Midbrain (tissue), 1 donor: ENCODE results near the gene ARHGAP20.
"Not testable (repeated sequence)": the region's sequence is repeated elsewhere in the genome, so short reads cannot be mapped to it uniquely, and the experiment has no call there.

Source experiments
- DNase-seq: peaks from one replicate; lab custom pipeline; 2025; lab: John Stamatoyannopoulos, UW

The ARHGAP20 gene

DNA sequence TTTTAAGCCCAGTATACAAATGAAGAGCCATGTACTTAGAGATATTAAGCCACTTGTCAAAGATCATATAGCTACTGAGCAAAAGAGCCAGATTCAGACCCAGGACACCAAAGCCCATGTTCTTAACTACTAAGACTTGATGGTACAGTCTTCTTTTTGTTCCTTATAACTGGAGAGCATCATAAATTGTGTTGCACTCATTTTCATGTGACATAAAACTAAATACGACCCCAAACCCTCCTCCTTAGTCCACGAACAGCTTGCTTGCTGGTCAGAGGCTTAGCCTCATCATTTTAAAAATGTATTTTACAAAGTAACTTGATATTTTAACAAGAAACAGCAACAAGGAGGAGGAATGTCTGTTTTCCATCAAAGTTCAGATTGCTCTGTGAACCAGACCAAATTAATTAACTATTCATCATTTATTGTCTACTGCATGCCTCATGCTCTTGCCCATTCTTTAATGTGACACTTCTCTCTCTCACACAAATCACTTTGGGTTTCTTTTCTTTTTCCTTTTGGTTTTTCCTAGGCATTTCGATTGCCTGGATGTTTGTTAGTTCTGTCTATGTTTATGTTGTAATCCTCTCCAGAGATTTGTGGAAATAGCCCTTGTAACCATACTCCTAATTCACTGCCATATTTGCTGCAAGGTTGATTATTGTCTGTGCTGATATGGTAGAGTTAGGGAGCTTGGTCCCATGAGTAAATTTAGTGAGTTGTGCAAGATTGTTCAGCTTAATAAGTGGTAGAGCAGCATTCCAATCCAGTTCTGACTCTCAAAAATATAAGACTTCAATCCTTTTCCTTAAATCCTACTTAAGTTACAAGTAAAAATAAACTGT is 8.4 kb upstream of the ARHGAP20 start:
- no peak for DNase-seq

DNA sequence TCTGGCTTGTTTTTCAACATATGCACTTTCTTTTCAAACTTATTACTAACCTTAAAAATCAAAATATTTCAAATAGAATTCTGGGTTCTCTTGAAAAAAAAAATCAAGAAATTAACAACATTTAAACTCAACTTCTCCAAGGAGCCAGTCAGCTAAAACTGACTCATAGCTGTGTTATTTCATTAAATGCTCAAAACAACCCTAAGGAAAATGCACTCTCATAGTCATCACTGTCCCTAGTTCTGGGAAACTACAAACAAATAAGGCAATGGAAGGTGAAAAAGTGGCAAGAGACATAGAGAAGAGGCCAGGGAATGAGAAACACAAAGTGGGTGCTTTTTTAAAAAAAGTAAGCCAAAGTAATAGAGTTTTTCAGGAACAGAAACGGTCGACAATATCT is 4.1 kb upstream of the ARHGAP20 start:
- DNase-seq = no peak

DNA sequence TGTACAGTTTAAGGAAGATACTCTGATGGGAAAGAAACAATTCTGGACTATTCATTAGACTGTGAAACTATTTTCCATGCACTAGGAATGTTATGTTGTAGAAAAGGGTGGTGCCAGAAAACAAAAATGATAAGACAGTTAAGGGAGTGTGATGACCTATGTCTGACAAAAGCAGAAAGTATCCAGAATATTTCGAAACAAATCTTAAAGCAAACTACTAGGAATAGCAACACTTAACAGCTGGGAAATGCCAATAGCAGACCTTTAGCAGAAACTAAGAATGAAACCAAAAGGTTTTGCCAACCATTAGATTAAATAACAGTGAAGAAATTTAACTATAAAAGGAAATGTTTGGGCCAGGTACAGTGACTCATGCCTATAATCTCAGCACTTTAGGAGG is 3.3 kb upstream of the ARHGAP20 start:
- DNase-seq = no peak

DNA sequence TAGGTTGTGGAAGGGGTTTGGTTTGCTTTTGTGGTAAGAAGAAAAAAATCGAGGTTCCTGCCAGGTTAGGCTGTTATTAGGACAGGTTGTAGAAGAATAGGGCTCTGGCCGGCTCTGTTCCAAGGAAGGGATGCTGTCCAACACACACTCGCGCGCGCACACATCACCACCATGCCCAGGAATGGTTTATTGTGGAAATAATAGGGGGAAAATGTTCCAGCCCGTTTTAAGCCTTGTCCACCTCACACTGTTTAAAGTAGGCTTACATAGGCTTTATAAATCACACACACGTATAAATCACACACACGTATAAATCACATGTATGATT is 1.2 kb upstream of the ARHGAP20 start:
- DNase-seq = no peak

DNA sequence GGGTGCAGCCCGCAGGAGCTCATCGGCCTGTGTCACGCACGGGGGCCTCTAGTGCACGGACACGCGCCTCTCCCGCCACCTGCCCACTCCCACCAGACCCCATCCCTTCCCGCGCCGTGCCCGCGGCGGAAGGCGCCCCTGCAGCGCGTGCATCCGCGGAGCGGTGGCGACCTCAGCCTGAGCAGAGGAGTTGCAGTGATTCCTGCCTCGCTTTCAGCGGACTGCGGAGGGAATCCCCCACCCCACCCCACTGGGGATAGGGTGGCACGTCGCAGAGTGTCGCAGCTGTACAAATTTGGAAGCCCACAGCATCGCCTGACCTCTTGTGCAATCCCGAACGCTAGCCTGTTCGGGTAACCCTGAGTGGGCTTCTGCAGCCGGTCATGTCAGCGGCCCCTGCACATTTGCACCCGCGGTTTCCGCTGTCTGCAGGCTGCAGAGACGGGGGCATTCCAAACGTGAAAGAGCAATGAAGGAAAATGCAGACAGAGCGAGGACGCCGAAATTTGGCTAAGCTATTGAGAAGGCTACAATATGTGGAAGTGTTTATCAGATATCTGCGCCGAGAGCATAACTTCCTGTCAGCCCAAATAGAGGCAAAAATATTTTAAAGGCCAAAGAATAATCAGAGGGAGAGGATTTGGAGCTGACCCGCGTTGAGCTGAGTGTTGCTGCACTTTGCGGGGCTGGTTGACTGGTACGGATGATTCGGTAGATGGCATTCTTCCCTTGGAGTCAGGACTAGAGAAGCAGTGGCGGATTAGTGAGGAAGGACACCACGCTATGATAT is 617 bp upstream of the ARHGAP20 start:
- peak; percentile 57 for DNase-seq

DNA sequence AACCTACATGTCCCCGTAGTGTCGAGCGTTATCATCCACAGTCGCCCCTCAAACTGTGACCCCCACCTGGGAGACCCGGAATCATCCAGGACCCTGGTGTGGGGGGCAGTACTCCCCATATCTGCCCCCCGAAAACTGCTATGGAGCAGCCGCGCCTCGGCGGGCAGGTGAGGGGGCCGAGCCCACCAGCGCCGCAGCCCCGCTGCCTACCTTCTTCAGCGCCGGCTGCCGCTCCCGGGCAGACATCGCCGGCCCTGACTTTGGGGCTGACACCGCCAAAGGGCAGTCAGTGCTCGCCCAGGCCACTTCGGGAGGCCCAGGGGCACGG is 825 bp downstream of the ARHGAP20 start:
- no peak for DNase-seq

DNA sequence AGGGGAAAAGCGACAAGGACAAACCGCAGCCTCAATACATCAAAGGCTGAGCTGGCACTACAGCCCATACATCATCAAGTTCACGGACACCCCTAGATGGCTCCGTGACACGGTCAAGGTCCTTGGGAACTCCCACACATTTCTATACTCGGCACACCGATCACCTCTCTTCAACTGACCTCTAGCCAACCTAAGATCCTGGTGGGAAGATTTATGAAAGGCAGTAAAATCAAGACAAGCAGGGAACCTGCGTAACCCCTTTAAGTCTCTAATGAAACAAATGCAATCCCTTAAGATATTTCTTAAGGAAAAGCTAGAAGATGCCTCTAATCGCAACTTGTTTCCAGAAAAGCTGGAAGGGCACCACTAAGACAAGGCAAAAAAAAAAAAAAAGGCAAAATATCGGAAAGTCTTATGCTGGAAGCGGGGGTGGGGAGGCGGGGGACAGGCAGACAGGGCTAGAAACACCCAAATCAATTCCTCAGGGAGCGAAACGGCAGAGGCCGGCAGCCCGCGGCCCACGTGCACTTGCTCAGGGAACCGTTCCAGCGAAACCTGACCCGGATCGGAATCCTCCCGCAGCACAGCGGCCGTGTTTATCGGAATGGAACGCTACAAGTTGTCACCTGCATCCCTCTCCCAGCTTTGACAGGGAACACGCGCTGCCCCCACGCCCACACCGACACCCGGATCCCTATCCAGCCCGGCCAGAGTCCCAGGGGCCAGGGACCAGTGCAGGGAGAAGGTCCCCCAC is 1.4 kb downstream of the ARHGAP20 start:
- no peak for DNase-seq

DNA sequence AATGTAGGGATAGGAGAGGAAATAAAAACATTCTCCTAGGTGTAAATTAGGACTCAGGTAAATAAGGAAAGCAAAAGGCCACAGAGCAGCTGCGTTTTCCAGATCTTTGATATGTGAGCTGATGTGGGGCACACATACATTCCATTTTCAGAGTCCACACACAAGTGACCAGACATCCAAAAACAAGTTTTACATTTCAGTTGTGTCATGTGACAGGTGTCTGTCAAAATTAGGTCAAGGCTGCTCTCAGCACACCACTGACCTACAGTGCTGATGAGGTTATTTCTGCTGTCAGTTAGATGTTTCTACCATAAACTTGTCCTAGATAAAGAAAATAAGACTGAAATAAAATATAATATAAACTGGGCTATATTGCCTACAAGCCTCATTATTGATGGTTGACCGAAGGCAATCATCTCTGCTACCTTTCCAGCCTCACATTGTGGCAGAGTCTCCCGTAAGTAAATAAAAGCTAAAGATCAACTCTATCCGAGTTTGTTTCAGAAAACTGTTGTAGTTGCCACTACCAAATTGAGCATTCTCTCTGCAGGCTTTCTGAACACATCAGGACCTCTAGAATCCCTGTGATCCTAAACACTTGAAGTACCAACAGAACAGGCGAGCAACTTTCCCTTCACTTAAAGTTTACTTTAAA is 7.9 kb downstream of the ARHGAP20 start:
- no peak for DNase-seq

DNA sequence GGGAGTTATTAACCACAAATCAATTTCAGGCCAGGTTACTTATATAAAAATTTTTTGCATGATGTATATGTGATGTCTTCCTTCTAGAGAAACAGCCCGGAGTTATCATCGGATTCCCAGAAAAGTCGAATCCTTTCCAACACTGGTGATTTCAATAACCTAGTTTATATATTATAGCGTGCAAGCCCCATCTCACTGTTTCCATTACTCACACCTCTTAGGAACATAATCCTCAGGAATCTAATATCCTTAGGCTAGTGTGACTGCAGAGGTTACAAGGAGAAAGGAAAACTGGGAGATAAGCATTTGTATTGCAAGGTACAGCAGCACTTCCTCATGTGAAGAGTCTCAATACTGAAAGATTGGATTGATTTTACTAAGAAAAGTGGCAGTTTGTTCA is 20.3 kb downstream of the ARHGAP20 start:
- no peak for DNase-seq

DNA sequence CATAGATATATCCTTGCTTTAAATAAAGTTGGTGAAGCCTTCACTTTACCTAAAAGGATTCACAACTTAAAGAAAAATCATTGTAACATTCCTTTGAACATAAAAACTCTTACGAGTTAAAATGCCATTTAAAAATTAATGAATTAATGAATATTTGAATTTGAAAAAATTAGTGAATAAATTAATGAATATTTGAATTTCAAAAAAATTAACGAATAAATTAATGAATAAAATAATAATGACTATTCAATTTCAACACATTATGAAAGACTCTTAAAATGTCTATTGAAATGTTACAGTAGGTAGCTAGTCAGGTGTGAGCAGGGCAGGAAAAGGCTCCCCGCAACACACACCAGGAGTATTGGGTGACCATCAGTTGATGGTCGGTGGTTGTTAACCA is 22.9 kb downstream of the ARHGAP20 start:
- no peak for DNase-seq

DNA sequence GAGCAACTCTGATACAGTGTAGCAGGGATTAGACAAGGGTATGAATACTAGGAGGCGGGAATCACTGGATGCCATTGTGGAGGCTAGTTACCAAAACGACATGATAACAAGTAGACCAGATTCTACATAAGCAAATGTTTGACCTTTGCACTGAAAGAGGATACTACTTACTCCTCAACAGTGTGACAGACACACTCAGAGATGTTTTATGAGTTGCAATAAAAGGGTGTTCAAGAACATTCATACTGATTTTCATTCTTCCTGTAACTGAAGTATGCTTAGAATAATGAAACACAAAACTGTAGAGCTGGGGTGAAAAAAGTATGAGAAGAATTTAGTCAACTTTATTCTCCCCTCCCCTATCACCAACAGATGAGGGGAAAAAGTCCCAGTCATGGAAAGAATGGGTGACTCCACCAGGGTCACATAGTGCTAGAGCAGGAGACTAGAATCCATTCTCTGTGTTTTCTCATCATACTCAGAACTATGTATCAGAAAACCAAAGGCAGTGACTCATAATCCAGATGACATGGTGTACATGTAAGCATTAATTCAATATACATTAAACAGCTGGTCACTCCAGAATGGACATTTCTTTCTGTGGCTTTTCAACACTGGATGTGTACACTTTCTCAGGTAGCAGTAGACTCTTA is 32.8 kb downstream of the ARHGAP20 start:
- no peak for DNase-seq

DNA sequence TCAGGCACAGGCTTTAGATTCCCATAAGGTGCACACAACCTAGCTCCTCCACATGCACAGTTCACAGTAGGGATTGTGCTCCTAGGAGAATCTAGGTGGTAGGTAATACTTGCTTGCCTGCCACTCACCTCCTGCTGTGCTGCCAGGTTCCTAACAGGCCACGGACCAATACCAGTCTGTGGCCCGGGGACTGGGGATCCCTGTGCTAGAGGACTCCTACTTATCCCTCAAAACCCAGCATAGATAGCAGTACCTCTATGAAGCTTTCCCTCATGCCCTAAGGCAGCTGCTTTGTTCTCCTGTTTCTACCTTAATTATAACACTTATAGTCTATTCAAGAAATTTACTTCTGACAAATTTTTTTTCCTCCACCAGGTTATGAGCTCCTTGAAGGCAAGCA is 36.7 kb downstream of the ARHGAP20 start:
- DNase-seq = no peak

DNA sequence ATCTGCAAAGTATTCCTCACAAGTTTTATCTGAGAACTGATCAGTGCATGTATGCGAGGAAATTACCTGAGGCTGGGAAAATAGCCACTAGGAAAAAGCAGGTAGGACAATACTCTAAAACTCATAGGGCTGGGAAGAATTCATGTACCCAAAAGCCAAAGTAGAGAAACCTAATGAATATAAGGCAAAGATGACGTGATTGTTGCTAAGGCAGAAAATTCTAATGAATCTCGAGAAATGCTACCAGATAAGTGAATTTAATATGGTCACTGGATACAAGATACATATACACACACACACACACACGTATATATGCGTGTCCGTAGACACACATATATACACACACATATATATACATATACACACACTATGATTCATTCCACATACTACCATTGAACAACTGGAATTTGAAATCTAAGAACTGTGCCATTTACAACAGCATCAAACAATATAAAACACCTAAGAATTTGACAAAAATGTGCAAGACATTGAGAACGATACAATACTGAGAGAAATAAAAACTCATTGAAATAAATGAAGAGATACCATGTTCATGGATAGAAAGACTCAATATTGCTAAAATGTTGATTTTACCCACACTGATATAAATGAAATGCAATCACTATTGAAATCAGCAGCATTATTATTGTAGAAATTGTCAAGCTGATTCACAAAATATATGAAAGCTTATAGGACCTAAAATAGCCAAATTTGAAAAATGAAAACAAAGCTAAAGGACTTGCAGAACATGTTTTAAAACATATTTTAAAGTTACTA is 46.4 kb downstream of the ARHGAP20 start:
- no peak for DNase-seq

DNA sequence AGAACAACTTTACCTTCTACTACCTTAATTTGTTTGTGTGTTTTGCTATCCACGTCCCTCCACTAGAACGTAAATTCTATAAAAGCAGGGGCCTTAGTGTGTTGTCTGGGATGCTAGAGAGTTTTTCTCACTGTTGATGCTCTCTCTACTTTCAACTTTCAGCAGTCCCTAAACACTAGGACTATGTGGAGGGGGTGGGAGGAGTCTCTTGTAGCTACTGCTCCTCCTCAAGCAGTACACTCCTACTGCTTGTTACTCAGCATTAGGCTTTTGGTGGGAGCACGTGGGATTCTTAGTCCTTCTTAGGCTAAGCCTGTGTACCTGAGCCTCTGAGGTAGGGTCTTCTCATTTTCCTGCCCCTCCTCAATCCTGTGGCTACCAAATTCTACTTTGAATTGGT is 56.3 kb downstream of the ARHGAP20 start:
- no peak for DNase-seq

DNA sequence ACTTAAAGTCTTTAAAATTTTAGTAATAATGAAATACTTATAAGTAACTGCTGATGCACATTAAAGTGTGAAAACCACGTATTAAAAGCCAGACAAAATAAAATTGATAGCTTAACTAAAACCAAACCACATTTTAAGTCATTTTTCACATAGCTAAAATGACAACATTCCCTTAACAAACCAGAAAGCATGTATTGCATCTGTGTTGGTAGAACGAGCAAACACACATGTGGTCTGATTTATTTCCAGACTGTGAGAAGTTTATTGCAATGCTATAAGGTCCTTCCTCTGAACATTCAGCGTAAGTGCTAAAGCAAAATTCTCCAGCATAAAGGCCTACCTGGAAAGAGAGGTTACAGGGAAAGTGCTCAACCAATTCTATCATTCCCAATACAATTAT is 57.8 kb downstream of the ARHGAP20 start:
- DNase-seq = no peak

DNA sequence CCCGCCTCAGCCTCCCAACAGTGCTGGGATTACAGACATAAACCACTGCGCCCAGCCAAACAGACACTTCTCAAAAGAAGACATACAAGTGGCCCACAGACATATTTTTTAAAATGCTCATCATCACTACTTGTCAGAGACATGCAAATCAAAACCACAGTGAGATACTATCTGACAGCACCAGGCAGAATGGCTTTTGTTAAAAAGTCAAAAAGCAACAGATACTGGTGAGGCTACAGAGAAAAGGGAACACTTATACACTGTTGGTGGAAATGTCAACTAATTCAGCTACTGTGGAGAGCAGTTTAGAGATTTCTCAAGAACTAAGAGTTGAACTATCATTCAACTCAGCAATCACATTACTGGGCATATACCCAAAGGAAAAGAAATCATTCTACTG is 67.0 kb downstream of the ARHGAP20 start:
- no peak for DNase-seq

DNA sequence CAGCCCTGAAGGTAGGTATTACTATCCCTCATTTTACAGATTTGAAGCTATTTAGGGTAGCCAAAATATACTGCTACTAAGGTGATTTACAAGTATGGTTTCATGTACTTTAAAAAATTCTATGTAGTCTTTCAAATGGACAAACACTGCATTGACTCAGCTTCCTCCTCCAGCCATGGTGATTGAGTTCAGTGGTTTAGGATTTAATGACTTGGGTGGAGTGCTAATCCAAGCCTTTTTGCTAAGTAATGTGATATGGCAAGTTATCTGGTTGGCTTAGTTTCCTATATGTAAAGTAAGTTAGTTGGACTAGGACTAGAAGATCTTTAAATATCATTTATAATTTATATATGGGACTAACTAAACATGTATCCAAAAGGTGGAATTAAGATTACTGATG is 77.9 kb downstream of the ARHGAP20 start:
- no peak for DNase-seq

DNA sequence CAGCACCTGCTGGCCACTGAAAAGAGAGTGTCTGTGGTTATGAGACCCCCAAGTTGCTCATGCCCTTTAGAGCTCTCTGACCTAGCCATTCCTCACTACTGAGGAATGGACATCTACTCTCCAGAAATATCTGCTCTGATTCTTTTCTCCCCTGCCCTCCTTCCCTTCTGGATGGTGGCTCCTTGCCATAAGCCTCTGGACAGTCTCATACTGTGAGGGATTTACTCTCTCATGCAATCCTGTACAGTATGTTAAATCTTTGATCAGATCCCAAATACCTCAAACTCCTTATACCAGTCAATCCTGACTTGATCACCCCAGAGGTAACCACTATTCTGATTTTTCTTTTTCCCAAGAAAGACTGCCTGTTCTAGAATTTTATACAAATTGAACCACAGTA is 80.7 kb downstream of the ARHGAP20 start:
- DNase-seq = no peak

DNA sequence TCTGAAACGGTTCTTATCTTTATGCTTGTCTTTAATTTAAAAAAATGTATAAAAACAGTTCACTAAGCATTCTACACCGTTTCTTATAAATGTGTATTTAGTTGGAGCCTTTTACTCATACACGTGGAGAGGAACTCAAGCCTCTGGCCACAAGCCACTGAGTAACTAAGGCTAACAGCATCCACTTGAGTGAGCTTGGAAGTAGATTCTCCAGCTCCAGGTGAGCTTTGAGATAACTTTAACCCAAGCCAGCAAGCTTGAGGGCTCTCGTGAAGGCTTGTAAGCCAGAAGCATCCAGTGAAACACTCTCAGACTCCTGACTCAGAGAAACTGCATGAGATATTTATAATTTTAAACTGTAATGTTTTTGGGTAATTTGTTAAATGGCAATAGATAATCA is 82.6 kb downstream of the ARHGAP20 start:
- no peak for DNase-seq

DNA sequence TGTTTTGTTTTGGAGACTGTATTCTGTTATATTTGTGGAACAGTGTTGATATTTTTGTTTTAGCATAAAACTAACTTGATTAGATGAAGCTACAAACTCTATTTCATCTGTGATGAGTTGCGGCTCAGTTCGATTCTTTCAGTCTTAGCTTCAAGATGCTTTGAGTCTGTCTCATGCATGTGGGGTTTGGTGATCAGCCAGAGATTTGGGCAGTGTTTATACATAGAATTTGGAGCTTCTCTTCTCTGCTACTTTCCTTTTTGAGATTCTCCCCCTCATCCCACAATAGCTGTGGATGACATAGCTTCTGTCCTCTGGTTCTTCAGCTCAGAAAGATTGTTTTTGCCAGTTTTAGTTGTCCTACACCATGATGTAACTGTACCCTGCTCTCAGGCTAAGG is 90.4 kb downstream of the ARHGAP20 start:
- DNase-seq = no peak

DNA sequence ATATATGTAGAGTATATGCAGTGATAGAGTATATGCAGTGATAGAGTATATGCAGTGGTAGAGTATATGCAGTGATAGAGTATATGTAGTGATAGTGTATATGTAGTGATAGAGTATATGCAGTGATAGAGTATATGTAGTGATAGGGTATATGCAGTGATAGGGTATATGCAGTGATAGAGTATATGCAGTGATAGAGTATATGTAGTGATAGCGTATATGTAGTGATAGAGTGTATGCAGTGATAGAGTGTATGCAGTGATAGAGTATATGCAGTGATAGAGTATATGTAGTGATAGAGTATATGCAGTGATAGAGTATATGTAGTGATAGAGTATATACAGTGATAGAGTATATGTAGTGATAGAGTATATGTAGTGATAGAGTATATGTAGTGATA is 92.9 kb downstream of the ARHGAP20 start:
- not testable (repeated sequence) for DNase-seq
